ENCODE results near the gene LAX1. TPM values are rescaled to one million over a fixed set of nuclear protein-coding genes. Genes with fewer than 3 reads are reported as not detected.

Gene LAX1
- total RNA-seq, 1 experiment from 2014 or later: not detected

DNA sequence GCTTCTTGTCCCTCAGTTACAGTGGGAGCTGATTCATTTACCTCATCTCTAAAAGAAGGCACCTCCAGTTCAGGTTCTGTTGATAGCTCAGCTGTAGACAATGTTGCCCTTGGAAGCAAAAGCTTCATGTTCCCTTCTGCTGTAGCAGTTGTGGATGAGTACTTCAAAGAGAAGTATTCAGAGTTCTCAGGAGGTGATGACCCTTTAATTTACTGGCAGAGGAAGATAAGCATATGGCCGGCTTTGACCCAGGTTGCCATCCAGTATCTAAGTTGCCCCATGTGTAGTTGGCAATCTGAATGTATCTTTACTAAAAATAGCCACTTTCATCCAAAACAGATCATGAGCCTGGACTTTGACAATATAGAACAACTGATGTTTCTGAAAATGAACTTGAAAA is 35.0 kb downstream of the LAX1 start:
- no peaks in the 10 kb centered on the region for H3K9me3 ChIP-seq
- DNase-seq: no peak
- no peak overlapping the region for H3K4me3 ChIP-seq (ENCODE audit: low read depth, low read length)
- intact Hi-C loops (cut with micrococcal nuclease; ENCODE audit: unreplicated experiment): no loop called here
- peaks cover 4% of the 10 kb centered on the region for H3K36me3 ChIP-seq (ENCODE audit: control insufficient read depth, insufficient read depth, low read length)
- Mint-ChIP-seq H3K27me3 (ENCODE audit: insufficient read depth, unreplicated experiment) (no peaks in the 10 kb centered on the region), H3K9me3 (ENCODE audit: unreplicated experiment) (no peaks in the 10 kb centered on the region), H3K36me3 (ENCODE audit: insufficient read depth, unreplicated experiment) (peaks cover 81% of the 10 kb centered on the region), H3K4me3 (ENCODE audit: unreplicated experiment) (no peak overlapping the region), H3K27ac (ENCODE audit: unreplicated experiment) (no peak overlapping the region), H3K4me1 (ENCODE audit: low read depth, unreplicated experiment) (no peaks in the 10 kb centered on the region)
- H3K4me1 ChIP-seq: peaks cover 9% of the 10 kb centered on the region
- BruUV-seq (replicated peaks): no TSS peak
- ChIA-PET CTCF (no interaction called here), POLR2A (no interaction called here)
- H3K27me3 ChIP-seq (replicated peaks; ENCODE audit: control insufficient read depth, insufficient read depth, low read length): no peaks in the 10 kb centered on the region
- no peak for TF ChIP-seq CTCF (IDR thresholded peaks at IDR 0.05; ENCODE audit: insufficient read depth in 1 of 2, low read depth in 1 of 2, low read length in 1 of 2, severe bottlenecking in 1 of 2, unreplicated experiment in 1 of 2)

- Mint-ChIP-seq H3K27ac (ENCODE audit: unreplicated experiment) (peak overlapping the region; percentile 29), H3K4me1 (ENCODE audit: low read depth, unreplicated experiment) (no peaks in the 10 kb centered on the region), H3K4me3 (ENCODE audit: unreplicated experiment) (no peak overlapping the region), H3K27me3 (ENCODE audit: insufficient read depth, unreplicated experiment) (no peaks in the 10 kb centered on the region), H3K36me3 (ENCODE audit: insufficient read depth, unreplicated experiment) (peaks cover 83% of the 10 kb centered on the region), H3K9me3 (ENCODE audit: unreplicated experiment) (no peaks in the 10 kb centered on the region)
- ChIA-PET POLR2A (no interaction called here), CTCF (no interaction called here)
- H3K36me3 ChIP-seq (ENCODE audit: control insufficient read depth, insufficient read depth, low read length): no peaks in the 10 kb centered on the region; the same call in 1 of the 2 replicates
- no peaks in the 10 kb centered on the region for H3K27me3 ChIP-seq (replicated peaks; ENCODE audit: control insufficient read depth, insufficient read depth, low read length)
- no peak overlapping the region for H3K4me3 ChIP-seq (ENCODE audit: low read depth, low read length)
- no TSS peak for BruUV-seq (replicated peaks)
- intact Hi-C loops (cut with micrococcal nuclease; ENCODE audit: unreplicated experiment): no loop called here
- no peaks in the 10 kb centered on the region for H3K4me1 ChIP-seq
- no peak for TF ChIP-seq CTCF (IDR thresholded peaks at IDR 0.05; ENCODE audit: insufficient read depth in 1 of 2, low read depth in 1 of 2, low read length in 1 of 2, severe bottlenecking in 1 of 2, unreplicated experiment in 1 of 2)
- DNase-seq: no peak
- H3K9me3 ChIP-seq: no peaks in the 10 kb centered on the region
Observed at GRCh38 chr1:203805689-203806088, 40.7 kb downstream of the LAX1 start.

DNA sequence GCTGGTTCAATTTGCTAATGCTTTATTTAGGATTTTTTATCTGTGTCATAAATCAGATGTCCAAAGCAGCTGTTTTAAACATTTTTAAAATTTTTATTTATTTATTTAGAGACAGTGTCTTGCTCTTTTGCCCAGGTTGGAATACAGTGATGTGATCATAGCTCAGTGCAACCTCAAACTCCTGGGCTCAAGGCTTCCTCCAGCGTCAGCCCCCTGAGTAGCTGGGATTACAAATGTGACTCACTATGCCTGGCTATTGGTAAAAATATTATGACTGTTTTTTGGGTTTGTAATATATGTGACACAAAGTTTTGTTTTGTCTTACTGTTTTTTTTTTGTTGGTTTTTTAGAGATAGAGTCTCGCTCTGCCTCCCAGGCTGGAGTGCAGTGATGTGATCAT is 42.2 kb downstream of the LAX1 start:
- no peak for TF ChIP-seq CTCF (IDR thresholded peaks at IDR 0.05; ENCODE audit: insufficient read depth in 1 of 2, low read depth in 1 of 2, low read length in 1 of 2, severe bottlenecking in 1 of 2, unreplicated experiment in 1 of 2)

More for the DNA sequence above, 42.2 kb downstream of the LAX1 start:
- CTCF ChIA-PET: no interaction called here
- Histone ChIP-seq H3K9me3 (no peaks in the 10 kb centered on the region), H3K4me1 (no peaks in the 10 kb centered on the region), H3K27me3 (replicated peaks; ENCODE audit: control insufficient read depth, insufficient read depth, low read length) (no peaks in the 10 kb centered on the region), H3K4me3 (ENCODE audit: low read depth, low read length) (no peak overlapping the region), H3K36me3 (ENCODE audit: control insufficient read depth, insufficient read depth, low read length) (no peaks in the 10 kb centered on the region; the same call in 1 of the 2 replicates)
- Mint-ChIP-seq H3K9me3 (ENCODE audit: unreplicated experiment) (no peaks in the 10 kb centered on the region), H3K4me3 (ENCODE audit: unreplicated experiment) (no peak overlapping the region), H3K27ac (ENCODE audit: unreplicated experiment) (no peak overlapping the region), H3K36me3 (ENCODE audit: insufficient read depth, unreplicated experiment) (peaks cover 93% of the 10 kb centered on the region), H3K4me1 (ENCODE audit: low read depth, unreplicated experiment) (no peaks in the 10 kb centered on the region), H3K27me3 (ENCODE audit: insufficient read depth, unreplicated experiment) (no peaks in the 10 kb centered on the region)
- BruUV-seq (replicated peaks): no TSS peak
- POLR2A ChIA-PET: no interaction called here
- intact Hi-C loops (cut with micrococcal nuclease; ENCODE audit: unreplicated experiment): no loop called here
- DNase-seq: no peak
